K562 (cell line): ENCODE measurements around the gene DDX5. TPM values are rescaled to one million over a fixed set of nuclear protein-coding genes. Genes with fewer than 3 reads are reported as not detected.

Experiments used
- ARID2 ChIP-seq: fragments of 450-650 bp; IDR thresholded peaks from 2 replicates; pipeline ENCODE4 v1.6.1; 2017; ENCODE audit warnings: antibody characterized with exemption, mild to moderate bottlenecking
- ARID4B ChIP-seq: sonication (generic); formaldehyde crosslinking; IDR thresholded peaks from 2 replicates; pipeline ENCODE4 v1.8.0; 2022; ENCODE audit warnings: mild to moderate bottlenecking, missing genetic modification reagents
- EGR1 ChIP-seq: fragments of 450-650 bp; conservative IDR thresholded peaks from 2 replicates; pipeline ENCODE4 v1.6.1; 2017; ENCODE audit warnings: mild to moderate bottlenecking
- ELF4 ChIP-seq: fragments of 450-650 bp; formaldehyde crosslinking; IDR thresholded peaks from 2 replicates; pipeline ENCODE4 v1.4.0; 2022; ENCODE audit warnings: missing genetic modification characterization
- IRF1 ChIP-seq: sonication (generic); formaldehyde crosslinking; IDR thresholded peaks from 2 replicates; pipeline ENCODE4 v1.8.0; 2022; ENCODE audit warnings: missing genetic modification reagents, mild to moderate bottlenecking, borderline replicate concordance
- KLF6 ChIP-seq: fragments of 250-450 bp; sonication (Bioruptor Pico); IDR thresholded peaks from 2 replicates; pipeline ENCODE4 v1.4.0; 2020; ENCODE audit warnings: mild to moderate bottlenecking, moderate library complexity, borderline replicate concordance
- MTA1 ChIP-seq: fragments of 450-650 bp; IDR thresholded peaks from 2 replicates; pipeline ENCODE4 v1.6.1; 2017; ENCODE audit warnings: borderline replicate concordance
- NR2F6 ChIP-seq: fragments of 450-650 bp; formaldehyde crosslinking; IDR thresholded peaks from 2 replicates; pipeline ENCODE4 v1.4.0; 2020; ENCODE audit warnings: mild to moderate bottlenecking
- PYGO2 ChIP-seq: fragments of 450-650 bp; IDR thresholded peaks from 2 replicates; pipeline ENCODE4 v1.6.1; 2016; ENCODE audit warnings: mild to moderate bottlenecking, missing genetic modification characterization, moderate library complexity, missing compliant biosample characterization
- RHOXF2B ChIP-seq: fragments of 250-450 bp; sonication (Bioruptor Pico); conservative IDR thresholded peaks from 2 replicates; pipeline ENCODE4 v1.5.1; 2021
- SRSF1 ChIP-seq: fragments of 200-400 bp; formaldehyde crosslinking; IDR thresholded peaks from 2 replicates; pipeline ENCODE4 v1.6.1; 2017; ENCODE audit warnings: mild to moderate bottlenecking, low read depth, low read length, moderate library complexity
- THRAP3 ChIP-seq: fragments of 450-650 bp; IDR thresholded peaks from 2 replicates; pipeline ENCODE4 v1.6.1; 2016; ENCODE audit warnings: mild to moderate bottlenecking, inconsistent platforms, borderline replicate concordance
- TSHZ1 ChIP-seq: fragments of 250-450 bp; sonication (Bioruptor Pico); IDR thresholded peaks from 2 replicates; pipeline ENCODE4 v1.4.0; 2020; ENCODE audit warnings: mild to moderate bottlenecking, moderate library complexity
- ZBTB11 ChIP-seq, 3 experiments: fragments of 200-800 bp in 1 of 3; fragments of 250-450 bp in 1 of 3; fragments of 450-650 bp in 1 of 3; sonication (Bioruptor Pico) in 1 of 3; sonication (Bioruptor generic) in 1 of 3; formaldehyde crosslinking in 1 of 3; IDR thresholded peaks; 2 replicates each; pipeline versions ENCODE4 v1.6.1 to v1.8.0; 2016 to 2022; ENCODE audit warnings: mild to moderate bottlenecking in 2 of 3, missing genetic modification characterization in 2 of 3, missing compliant biosample characterization in 1 of 3, moderate library complexity in 1 of 3
- ZFPM2 ChIP-seq: fragments of 250-450 bp; sonication (Bioruptor Pico); IDR thresholded peaks from 2 replicates; pipeline ENCODE4 v1.5.1; 2022; ENCODE audit warnings: mild to moderate bottlenecking
- polyA plus RNA-seq, 8 experiments: library from polyadenylated mRNA; depleted of rRNA in 4 of 8; stranded (reverse) in 5 of 8; unstranded in 3 of 8; fragments of >200 nt; fragmentation: Nextera tagmentation in 2 of 8; fragmentation: Illumina TruSeq in 1 of 8; extraction: Ambion mirVana in 2 of 8; extraction: Trizol in 1 of 8; gene quantifications; 2 replicates each; pipeline versions ENCODE4 v1.2.1 to v1.2.3, GENCODE V29; 2011 to 2014; ENCODE audit warnings: inconsistent platforms in 1 of 8, missing spikeins in 1 of 8
- total RNA-seq, 7 experiments: library from RNA; depleted of rRNA in 6 of 7; stranded (reverse); fragments of >200 nt in 6 of 7; fragmentation: Illumina TruSeq in 2 of 7; extraction: Trizol in 2 of 7; gene quantifications; 2 replicates each; pipeline versions ENCODE4 v1.2.1 to v1.2.3, GENCODE V29; 2011 to 2021; ENCODE audit warnings: low replicate concordance in 1 of 7

Gene DDX5
- total and polyA plus RNA-seq, 9 of the 15 experiments (the other 6 are each of a cell fraction or from before 2014, with no cell fraction given) = 306 to 1,639 (median 604) TPM

DNA sequence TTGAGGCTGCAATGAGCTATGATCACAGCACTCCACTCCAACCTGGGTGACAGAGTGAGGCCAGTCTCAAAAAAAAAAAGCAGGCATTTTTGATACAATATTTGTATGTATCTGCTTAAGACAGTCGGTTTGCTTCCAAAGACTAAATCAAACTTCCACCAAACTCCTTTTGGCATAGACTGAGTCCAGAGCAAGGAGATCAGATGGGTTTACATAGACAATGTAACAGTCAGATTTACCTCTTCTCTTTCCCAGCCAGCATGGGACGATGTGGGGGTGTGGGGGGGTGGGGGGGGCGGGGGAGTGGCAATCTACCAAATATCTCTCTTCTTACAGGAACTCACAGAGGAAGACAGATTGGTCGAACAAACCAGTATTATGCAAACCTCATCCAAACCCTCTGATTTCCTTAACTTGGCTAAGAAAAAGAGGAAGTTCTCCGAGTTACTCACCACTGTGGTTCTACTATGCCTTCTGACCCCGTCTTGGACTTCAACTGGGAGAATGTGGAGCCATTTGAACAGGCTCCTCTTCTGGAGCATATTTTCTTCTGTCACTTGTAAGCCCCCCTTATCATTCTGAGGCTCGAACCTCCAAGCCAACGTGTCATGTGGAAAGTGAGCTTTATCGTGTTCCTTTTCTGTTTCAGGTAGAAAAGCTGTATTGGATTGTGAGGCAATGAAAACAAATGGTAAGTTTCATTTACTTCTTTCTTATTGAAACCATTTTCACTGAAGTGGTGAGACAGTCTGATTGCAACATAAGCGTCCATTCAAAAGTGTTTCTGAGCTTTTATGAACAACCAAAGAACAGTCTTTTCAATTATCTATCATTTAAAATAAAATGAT is 57.2 kb downstream of the DDX5 start, which contains the start of gene MILR1 (continued):
- TF ChIP-seq ELF4 = no peak
- TF ChIP-seq NR2F6 = no peak
- no peak for TF ChIP-seq ARID4B (CRISPR knock-in tag)
- no peak for TF ChIP-seq PYGO2 (tag)
- no peak for TF ChIP-seq ARID2
- TF ChIP-seq RHOXF2B = no peak
- no peak for TF ChIP-seq SRSF1
- no peak for TF ChIP-seq IRF1
- TF ChIP-seq EGR1 = no peak
- no peak for TF ChIP-seq TSHZ1 (CRISPR knock-in tag)
- TF ChIP-seq THRAP3 = no peak
- TF ChIP-seq KLF6 (CRISPR knock-in tag) = no peak
- no peak; a peak in 1 of 6 replicates for TF ChIP-seq ZBTB11 (CRISPR knock-in tag; IDR thresholded peaks at IDR 0.05)
- no peak for TF ChIP-seq ZFPM2 (CRISPR knock-in tag)
- no peak for TF ChIP-seq MTA1
